C4-2B (cell line): Measurements from ENCODE around the gene FGD4.

Experiments used
- ZFX ChIP-seq: fragments of 450-650 bp; IDR thresholded peaks from 2 replicates; pipeline ENCODE4 v1.6.1; 2017
- TF ChIP-seq, protein P1 (sequence below): fragments of 450-650 bp; conservative IDR thresholded peaks from 2 replicates; pipeline ENCODE4 v1.5.1; 2017; ENCODE audit warnings: mild to moderate bottlenecking

DNA sequence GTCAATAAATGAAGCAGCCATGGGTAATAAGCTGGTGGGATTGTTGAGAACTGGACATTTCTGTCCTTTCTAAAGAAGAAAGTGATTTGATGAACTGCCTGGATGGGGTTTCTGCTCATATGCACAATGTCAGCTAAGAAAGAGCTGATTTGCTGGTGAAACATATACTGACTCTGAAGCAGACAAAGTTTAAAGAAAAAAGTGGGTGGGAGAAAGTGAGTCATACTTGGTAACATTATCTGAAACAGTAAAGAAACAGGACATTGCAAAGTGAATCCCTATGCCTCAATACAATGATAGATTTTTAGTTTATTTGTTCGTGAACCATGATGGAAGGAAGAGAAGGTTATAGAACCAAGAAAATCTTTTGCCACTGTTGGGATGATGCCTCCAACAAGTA, 184.2 kb downstream of the FGD4 start:
- TF ChIP-seq, protein P1, sequence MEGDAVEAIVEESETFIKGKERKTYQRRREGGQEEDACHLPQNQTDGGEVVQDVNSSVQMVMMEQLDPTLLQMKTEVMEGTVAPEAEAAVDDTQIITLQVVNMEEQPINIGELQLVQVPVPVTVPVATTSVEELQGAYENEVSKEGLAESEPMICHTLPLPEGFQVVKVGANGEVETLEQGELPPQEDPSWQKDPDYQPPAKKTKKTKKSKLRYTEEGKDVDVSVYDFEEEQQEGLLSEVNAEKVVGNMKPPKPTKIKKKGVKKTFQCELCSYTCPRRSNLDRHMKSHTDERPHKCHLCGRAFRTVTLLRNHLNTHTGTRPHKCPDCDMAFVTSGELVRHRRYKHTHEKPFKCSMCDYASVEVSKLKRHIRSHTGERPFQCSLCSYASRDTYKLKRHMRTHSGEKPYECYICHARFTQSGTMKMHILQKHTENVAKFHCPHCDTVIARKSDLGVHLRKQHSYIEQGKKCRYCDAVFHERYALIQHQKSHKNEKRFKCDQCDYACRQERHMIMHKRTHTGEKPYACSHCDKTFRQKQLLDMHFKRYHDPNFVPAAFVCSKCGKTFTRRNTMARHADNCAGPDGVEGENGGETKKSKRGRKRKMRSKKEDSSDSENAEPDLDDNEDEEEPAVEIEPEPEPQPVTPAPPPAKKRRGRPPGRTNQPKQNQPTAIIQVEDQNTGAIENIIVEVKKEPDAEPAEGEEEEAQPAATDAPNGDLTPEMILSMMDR, result no peak
- TF ChIP-seq ZFX, result no peak
